Stimulated activated CD8-positive, alpha-beta memory T cell treated with anti-CD3 and anti-CD28 coated beads, Interleukin-7, amount 100 ng/mL, for 1 hour (primary cell): Measurements from ENCODE around the gene MOSMO.

ENCODE experiments used
- DNase-seq, 2 donors: peaks; one replicate each; pipeline ENCODE4 v3.0.0-alpha.2; 2020; ENCODE audit warnings: low read depth in 2 of 2

Gene MOSMO

GRCh38 chr16:22050963-22051362, 43.1 kb downstream of the MOSMO start:
- DNase-seq = no peak

- DNase-seq = no peak
These were observed 45.1 kb downstream of the MOSMO start for GRCh38 chr16:22052980-22053379.

GRCh38 chr16:22053921-22054341, 46.0 kb downstream of the MOSMO start:
- DNase-seq = no peak

- no peak for DNase-seq
These were observed 47.1 kb downstream of the MOSMO start for GRCh38 chr16:22054847-22055590.

- DNase-seq = no peak
These were observed 48.0 kb downstream of the MOSMO start for GRCh38 chr16:22055881-22056280.

GRCh38 chr16:22063888-22064467, 56.1 kb downstream of the MOSMO start:
- no peak for DNase-seq

GRCh38 chr16:22065252-22065651, 57.3 kb downstream of the MOSMO start:
- no peak for DNase-seq

GRCh38 chr16:22070361-22071330, 62.7 kb downstream of the MOSMO start:
- DNase-seq = no peak

GRCh38 chr16:22071331-22071910, 63.5 kb downstream of the MOSMO start:
- no peak for DNase-seq

GRCh38 chr16:22073350-22073749, 65.4 kb downstream of the MOSMO start:
- DNase-seq = no peak

GRCh38 chr16:22075043-22075757, 67.3 kb downstream of the MOSMO start:
- no peak for DNase-seq

- DNase-seq = no peak
These were observed 67.9 kb downstream of the MOSMO start for GRCh38 chr16:22075776-22076175.

GRCh38 chr16:22077700-22078313, 69.9 kb downstream of the MOSMO start:
- DNase-seq = peak; percentile 34 to 61

- DNase-seq = no peak
These were observed 70.7 kb downstream of the MOSMO start for GRCh38 chr16:22078656-22079055.

GRCh38 chr16:22081050-22081449, 73.1 kb downstream of the MOSMO start:
- no peak for DNase-seq

GRCh38 chr16:22086440-22086839, 78.5 kb downstream of the MOSMO start:
- no peak for DNase-seq

- no peak for DNase-seq
These were observed 80.7 kb downstream of the MOSMO start for GRCh38 chr16:22088642-22089041.

GRCh38 chr16:22089910-22090309, 82.0 kb downstream of the MOSMO start:
- DNase-seq = no peak

GRCh38 chr16:22091721-22092120, 83.8 kb downstream of the MOSMO start:
- no peak for DNase-seq

- no peak for DNase-seq
These were observed 84.4 kb downstream of the MOSMO start, which contains the start of gene VWA3A for GRCh38 chr16:22092143-22092933. Gene VWA3A (plus strand): TSS chr16:22092541. CDS start chr16:22092638, 97 bp downstream.
